ENCODE measurements around the gene HYAL2. TPM values are rescaled to one million over a fixed set of nuclear protein-coding genes. Genes with fewer than 3 reads are reported as not detected.

The HYAL2 gene
- total and polyA plus RNA-seq, 2 of the 8 experiments (the other 6 are each of a cell fraction or from before 2014, with no cell fraction given) = 51.9 to 176 TPM

GRCh38 chr3:50298836-50299637 lies 23.5 kb downstream of the HYAL2 start, which contains the start of the genes HYAL3 and NAA80 (continued):
- TF ChIP-seq, protein P1, sequence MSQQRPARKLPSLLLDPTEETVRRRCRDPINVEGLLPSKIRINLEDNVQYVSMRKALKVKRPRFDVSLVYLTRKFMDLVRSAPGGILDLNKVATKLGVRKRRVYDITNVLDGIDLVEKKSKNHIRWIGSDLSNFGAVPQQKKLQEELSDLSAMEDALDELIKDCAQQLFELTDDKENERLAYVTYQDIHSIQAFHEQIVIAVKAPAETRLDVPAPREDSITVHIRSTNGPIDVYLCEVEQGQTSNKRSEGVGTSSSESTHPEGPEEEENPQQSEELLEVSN (IDR thresholded peaks at IDR 0.05) = no peak; the same call in 1 of the 2 replicates
- TF ChIP-seq SIX5 (IDR thresholded peaks at IDR 0.05; ENCODE audit: low read depth, low read length) = no peak
- no peak for TF ChIP-seq HDAC6 (IDR thresholded peaks at IDR 0.05; ENCODE audit: low read depth, low read length)
- no peak for TF ChIP-seq YY1 (IDR thresholded peaks at IDR 0.05; ENCODE audit: low read depth, low read length)
- peak; percentile 91 to 95; a peak in 2 of 4 replicates for TF ChIP-seq HDAC2 (IDR thresholded peaks at IDR 0.05; ENCODE audit: borderline replicate concordance in 1 of 2, low read depth in 2 of 2, low read length in 2 of 2)
- no peak for TF ChIP-seq KDM5A (IDR thresholded peaks at IDR 0.05; ENCODE audit: low read length)
- TF ChIP-seq CBX8 (IDR thresholded peaks at IDR 0.05; ENCODE audit: borderline replicate concordance, low read depth, low read length) = no peak
- TF ChIP-seq FOSL1 (IDR thresholded peaks at IDR 0.05; ENCODE audit: insufficient read depth, low read depth, low read length) = no peak
- TF ChIP-seq SP1 (IDR thresholded peaks at IDR 0.05; ENCODE audit: low read depth, low read length) = peak; percentile 37; the same call in 1 of the 2 replicates
- no peak for TF ChIP-seq RAD21 (IDR thresholded peaks at IDR 0.05 in 1 of 2, conservative IDR thresholded peaks at IDR 0.05 in 1 of 2; ENCODE audit: low read depth in 2 of 2, low read length in 2 of 2)
- TF ChIP-seq ASH2L (IDR thresholded peaks at IDR 0.05; ENCODE audit: low read length) = peak; percentile 98
- no peak for TF ChIP-seq POU5F1 (IDR thresholded peaks at IDR 0.05; ENCODE audit: low read depth, low read length)
- peak in 1 of 2 experiments; percentile 66; a peak in 1 of 3 replicates for TF ChIP-seq POLR2A (IDR thresholded peaks at IDR 0.05; ENCODE audit: control extremely low read depth in 1 of 2, low read depth in 2 of 2, low read length in 2 of 2)
- TF ChIP-seq CHD1 (IDR thresholded peaks at IDR 0.05; ENCODE audit: low read depth, low read length) = no peak
- TF ChIP-seq EGR1 (IDR thresholded peaks at IDR 0.05; ENCODE audit: borderline replicate concordance, low read depth, low read length) = no peak
- no peak for TF ChIP-seq TCF12 (IDR thresholded peaks at IDR 0.05; ENCODE audit: low read depth, low read length)
- TF ChIP-seq BRCA1 (IDR thresholded peaks at IDR 0.05; ENCODE audit: low read depth, low read length) = no peak
- no peak for TF ChIP-seq CBX5 (IDR thresholded peaks at IDR 0.05; ENCODE audit: low read depth, low read length)
- TF ChIP-seq PHF8 (conservative IDR thresholded peaks at IDR 0.05; ENCODE audit: low read depth, low read length) = 0 out of 2 replicates have a peak, but pooled peaks have one; percentile 64
- TF ChIP-seq ATF3 (IDR thresholded peaks at IDR 0.05; ENCODE audit: insufficient read depth, low read depth, low read length) = no peak
- TF ChIP-seq CEBPB (IDR thresholded peaks at IDR 0.05; ENCODE audit: low read depth, low read length) = peak; percentile 13; the same call in 1 of the 2 replicates
- no peak for TF ChIP-seq TAF7 (optimal IDR thresholded peaks at IDR 0.05; ENCODE audit: borderline replicate concordance, low read depth, low read length)
- TF ChIP-seq SIN3A (conservative IDR thresholded peaks at IDR 0.05 in 1 of 2, IDR thresholded peaks at IDR 0.05 in 1 of 2; ENCODE audit: low read depth in 1 of 2, low read length in 2 of 2) = peak in 1 of 2 experiments; percentile 89; a peak in 2 of 4 replicates
